GM18868 (cell line): Measurements from ENCODE around the gene SLC4A11.

ENCODE experiments used
- ATAC-seq: cut with Tn5 transposase; IDR thresholded peaks from one replicate; pipeline ENCODE4 v1.9.1; 2021; ENCODE audit warnings: mild to moderate bottlenecking, moderate library complexity; ENCODE audit not compliant: unreplicated experiment

SLC4A11 gene

DNA sequence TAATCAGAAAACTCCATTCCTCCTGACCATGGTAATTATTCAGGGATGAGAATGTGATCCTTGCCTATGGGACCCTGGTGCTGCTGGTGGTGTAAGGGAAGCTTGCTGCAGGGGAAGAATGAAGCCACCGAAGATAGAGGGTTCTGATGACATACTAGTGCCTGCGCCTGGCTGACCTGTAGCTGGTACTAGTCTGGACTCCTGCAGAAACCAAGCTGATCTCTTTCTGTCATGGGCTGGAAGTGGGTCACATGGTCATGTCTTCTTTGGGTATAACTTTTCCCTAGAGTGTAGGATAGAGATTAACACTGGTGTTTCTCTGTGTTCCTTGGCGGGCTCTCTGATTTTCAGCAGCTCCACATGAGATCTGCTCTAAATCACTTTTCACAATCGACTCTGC is 8.6 kb upstream of the SLC4A11 start:
- ATAC-seq, result no peak

DNA sequence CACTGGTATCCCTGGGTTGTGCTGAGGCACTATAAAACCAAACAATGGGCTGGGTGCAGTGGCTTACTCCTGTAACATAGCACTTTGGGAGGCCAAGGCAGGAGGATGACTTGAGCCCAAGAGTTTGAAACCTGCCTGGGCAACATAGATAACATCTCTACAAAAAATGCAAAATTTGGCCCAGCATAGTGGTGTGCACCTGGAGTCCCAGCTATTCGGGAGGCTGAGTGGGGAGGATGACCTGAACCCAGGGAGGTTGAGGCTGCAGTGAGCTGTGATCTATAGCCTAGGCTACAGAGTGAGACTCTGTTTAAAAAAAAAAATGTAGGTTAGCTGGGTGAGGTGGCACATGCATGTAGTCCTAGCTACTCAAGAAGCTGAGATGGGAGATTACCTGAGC is 7.7 kb upstream of the SLC4A11 start:
- ATAC-seq, result no peak

DNA sequence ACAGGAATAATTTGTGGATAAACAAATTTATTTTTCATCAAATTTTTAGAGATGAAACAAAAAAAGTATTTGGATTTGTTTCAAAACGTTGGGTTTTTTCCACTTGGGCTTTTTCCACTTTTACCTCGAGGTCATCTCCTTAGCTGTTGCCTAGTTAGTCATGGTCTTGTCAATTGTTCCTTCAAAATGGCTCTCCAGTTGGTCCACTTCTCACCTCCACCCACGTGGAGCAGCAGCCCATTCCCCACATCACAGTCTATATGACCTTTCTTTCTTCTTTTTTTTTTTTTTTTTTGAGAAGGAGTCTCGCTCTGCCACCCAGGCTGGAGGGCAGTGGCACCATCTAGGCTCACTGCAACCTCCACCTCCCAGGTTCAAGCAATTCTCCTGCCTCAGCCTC is 6.7 kb upstream of the SLC4A11 start:
- ATAC-seq, result no peak

DNA sequence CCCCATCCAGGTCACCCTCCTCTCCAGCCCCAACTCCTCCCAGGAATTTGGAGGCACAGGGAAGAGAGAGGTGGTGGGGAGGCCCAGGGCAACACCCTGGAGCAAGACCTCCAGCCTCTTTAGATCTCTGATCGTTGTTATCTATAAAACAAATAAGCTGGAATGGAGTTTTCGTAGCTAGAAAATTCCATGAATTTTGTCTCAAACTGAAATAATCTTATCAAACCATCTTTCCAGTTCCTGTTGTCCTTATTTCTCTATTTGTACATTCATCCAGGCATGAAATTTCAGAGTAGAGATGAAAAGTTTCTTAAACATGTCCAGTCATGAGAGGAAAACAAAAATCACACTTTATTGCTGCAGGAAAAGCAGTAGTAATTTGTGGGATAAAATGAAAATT is 6.2 kb upstream of the SLC4A11 start:
- ATAC-seq, result no peak

DNA sequence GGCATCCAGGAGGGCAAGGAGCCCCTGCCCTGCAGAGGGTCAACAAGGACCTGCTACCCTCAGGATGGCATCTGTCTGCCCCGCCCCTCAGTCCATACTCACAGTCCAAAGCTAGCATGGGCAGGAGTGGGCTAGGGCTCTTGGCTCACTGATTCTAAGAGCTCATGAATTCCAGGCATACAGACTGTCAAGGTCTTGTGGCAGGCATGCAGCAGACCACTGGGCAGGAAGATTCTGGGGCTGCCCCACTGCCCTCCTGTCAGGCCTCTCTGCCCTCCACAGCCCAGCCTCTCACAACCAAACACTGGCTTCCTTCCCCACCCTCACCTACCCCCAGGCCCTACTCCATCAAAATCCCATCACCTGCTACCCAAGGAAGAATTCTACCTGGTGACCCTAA is 5.6 kb upstream of the SLC4A11 start:
- no peak for ATAC-seq

DNA sequence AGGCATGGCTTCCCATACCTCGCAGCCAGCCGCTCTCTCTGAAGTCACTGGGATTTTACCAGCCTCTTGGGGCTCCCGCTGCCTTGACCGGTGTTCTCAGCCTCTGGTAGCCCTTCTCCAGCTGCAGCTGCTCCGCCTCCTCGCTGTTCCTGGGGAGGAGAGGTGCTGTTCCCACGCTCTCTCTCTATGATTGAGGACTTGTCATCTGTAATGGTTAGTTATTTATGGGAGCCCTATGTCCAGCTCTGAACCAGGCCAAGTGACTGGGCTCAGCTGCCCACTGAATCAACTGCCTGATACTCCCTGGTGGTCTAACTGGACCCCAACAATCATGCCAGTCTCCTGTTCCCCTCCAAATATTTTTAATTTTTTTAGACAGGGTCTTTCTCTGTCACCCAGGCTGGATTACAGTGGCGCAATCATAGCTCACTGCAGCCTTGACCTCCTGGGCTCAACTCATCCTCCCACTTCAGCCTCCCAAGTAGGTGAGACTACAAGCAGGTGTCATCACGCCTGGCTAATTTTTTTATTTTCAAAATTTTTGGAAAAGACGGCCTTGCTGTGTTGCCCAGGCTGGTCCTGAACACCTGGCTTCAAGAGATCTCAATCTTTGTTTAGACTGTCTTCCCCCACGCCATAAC is 4.8 kb upstream of the SLC4A11 start:
- no peak for ATAC-seq

DNA sequence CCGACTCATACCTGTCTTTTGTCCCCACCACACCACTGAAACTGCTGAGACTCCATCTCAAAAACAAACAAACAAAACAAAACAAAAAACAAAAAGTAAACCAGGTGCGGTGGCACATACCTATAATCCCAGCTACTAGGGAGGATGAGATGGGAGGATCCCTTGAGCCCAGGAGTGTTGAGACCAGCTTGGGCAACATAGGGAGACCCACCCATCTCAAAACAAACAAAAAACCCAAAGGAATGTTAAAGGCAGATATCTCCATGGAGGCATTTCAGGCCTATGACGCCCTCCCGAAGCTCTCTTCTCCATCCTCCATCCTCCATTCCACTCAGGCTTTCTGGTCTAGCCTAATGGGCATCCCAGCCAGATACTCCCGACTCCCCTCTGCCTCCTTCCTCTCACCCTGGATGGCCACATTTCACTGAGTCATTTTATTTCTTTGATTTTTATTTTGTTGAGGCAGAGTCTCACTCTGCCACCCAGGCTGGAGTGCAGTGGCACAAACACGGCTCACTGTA is 3.2 kb upstream of the SLC4A11 start:
- ATAC-seq, result no peak

DNA sequence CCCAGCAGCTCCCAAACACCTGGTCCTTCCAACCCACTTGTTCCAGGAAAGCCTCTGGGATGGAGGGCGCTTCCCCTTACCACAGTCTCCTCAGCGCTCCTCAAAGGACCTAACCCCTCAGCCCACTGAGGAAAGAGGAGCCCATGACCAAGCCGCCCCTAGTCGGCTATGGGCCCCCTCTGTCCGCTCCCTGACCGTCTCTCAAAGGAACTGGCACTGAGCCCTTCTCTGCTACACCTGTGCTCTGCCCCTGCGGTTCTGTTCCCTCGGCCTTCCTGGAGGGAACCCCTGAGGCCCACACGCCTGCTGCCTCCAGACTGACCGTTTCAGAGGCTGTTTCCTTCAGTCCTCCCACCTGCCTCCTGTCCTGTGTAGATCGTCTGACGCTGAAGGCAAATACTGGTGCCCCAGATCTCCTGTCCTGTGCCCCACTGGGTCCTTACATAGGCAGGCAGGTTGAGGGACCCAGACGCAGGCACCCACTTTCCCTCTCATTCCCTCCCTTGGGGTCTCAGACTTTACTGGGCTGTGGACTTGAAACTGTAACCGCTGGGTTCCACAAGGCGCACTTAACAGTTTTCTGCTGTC is 1.9 kb upstream of the SLC4A11 start:
- ATAC-seq, result no peak

DNA sequence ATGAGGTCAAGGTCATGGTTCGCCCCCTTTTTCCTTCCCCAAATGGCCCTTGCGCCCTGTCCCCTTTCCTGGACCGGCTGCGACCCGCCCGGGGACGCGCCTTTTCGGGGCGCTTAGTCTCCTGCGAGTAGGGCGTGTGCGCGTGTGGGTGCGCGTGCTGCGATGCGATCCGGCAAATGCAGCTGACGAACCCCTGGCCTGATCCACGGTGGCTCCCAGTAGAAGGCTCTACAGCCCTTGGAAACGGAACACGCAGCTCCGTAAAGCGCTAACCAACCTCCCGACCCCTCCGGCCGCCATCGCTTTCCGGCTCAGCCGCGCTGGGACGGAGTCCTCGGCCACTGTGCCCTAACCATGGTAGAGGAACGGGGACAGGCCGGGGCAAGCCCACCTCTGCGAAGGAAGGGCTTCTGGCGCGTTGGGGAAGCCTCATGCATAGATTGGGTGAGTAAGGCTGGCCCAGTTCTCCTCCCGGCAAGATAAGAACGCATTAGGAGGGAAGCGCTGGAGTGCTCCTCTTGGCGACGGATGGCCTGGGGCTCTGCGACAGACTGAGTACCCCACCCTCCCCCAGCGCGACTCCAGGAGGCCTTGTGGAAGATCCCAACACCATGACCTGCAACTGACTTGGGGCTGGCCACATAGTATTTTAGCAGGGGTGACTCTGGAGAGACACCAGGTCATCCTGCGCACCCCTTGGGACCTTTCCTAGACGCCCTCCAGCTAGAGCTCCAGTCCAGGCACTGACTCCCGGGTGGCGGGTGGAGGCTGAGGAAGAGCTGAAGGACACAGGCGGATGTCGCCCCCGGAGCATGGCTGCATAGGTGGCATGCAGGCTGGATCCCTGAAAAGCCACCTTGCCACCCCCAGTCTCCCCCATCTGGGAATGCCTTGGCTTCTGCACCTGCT is 1.1 kb upstream of the SLC4A11 start:
- no peak for ATAC-seq

DNA sequence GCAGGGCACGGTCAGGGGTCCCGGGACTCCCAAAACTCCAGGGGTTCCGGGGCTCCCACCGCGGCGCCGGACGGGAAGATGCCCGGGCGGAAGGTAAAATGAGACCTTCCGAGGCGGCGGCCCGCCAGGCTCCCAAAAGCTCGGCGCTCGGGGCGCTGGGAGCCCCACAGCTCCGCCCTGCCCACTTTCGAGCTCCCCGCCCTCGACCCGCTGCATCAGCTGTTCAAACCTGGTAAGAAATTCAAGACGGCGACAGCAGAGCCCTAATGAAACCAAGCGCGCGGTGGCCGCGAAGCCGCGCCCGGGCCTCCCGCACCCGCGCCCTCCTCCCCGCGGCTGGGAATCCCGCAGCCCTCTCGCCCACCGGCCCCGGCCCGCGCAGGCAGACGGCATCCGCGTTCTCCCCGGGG is 369 bp downstream of the SLC4A11 start:
- no peak for ATAC-seq

DNA sequence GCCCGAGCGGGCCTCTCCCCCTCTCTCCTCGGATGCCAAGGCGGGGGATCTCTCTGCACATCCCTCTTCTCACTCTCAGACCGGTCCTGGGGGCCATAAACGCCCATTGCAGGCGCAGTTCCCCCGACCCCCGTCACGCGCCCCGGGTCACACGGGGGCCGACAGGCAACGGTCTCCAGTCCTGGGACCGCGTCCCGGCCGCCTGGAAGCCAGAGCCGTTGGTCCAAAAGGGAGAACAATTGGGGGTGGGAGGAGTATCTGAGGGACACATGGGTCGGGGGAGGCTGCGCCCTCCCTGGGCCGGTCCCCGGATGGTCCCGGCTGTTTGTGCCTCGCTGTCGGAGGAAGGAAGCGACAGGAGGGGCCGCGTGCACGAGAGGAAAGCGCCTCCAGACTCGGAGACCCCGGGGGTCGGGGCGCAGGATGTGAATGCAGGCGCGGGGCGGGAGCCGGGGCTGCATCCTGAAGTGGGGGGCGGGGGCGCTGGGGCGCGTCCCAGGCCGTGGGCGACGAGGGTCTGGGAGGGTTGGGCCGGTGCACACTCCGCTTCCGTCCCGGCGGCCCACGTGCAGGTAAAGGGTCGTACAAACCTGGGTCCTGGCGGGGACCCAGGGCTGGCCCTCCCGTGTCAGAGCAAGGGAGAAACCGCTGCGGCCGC is 903 bp downstream of the SLC4A11 start:
- no peak for ATAC-seq

DNA sequence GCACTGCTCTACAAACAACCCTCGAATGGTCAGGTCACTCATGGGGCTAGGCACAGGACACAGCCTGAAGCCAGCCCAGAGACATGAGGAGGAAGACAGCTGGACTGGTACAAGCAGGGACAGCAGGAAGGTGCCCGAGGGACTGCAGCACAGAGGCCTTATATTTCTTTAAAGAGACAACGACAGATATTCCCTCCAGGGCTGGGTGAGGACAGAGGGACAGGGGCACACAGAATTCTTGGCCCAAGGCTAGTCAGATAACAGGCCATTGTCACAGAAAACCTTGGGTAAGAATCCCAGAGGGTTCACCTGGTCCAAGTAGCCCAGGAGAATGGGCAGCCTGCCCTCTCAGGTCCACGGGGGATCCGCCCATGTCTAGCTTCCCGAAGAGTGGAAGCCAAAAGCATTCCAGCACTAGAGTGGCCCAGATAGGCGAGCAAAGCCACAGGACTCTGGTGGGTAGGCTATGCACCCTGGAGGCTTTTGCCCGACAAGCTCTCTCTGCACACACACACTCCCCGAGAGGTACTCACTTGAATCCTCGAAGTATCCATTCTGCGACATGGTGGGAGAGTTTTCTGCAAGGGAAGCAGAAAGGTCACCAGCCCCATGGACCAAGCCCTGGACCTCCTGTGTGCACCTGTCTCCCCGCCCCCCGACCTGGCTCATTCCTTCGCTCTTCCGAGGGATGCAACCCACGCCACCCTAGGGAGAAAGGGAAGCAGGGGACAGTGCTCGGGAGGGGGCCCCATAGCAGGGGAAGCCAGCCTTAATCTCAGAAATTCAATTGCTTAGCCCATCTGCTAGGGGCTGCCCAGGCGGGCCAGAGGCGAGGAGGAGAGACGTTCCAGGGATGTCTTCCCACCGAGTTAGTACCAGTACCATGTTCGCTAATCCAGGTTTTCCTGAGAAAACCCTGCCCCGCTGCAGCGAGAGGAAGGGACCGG is 1.7 kb downstream of the SLC4A11 start:
- ATAC-seq, result no peak

DNA sequence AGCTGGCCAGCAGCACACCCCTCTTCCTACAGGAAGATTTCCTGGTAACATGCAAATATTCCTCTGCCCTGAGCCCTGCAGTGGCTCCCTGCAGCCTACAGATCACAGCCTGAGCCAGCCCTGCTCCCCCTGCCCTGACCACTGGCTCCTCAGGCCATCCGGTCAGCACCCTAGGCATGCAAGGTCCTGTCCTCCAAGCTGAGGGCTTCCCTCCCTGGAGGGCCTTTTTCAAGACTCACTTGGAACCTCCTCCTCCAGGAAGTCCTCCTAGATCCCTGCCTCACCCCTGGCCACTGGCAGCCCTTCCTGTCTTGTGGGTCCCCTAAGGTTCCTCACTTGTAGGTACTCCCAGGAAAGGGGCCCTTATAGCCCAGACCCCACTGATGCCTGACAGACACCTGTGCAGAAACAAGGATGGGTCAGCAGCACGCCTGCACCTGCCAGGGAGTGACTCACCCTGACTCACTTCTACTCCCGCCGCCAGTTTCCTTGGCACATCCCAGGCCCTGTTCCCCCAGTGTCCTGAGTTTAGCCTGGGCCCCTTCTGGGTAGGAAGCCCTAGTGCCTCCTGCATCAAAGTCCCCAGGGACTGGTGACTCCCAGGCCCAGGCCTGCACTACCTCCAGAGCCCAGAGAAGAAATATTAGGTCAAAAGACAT is 3.2 kb downstream of the SLC4A11 start:
- no peak for ATAC-seq

DNA sequence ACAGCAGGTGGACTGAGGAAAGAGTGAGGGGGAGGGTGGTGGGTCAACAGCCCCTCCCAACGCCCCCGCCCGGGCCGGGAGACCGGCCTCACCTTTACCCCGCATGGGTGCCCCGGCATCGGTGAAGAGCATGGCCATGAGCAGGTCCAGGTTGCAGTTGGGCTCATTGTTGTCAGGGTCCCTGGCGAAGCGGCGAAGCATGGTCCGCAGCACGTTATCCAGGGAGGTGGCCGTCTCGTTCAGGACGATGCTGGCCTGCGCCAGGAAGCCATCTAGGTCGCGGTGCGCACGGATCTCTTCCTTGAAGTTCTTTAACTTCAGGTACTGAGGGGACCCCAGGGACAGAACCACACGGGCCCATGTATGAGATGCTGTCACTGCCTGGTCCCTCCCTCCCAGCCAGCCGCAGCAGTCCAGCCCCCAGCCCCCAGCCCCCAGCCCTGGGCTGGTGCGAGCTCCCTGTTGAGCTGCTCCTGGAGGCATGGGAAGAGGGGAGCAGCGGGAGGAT is 4.9 kb downstream of the SLC4A11 start:
- ATAC-seq, result no peak

DNA sequence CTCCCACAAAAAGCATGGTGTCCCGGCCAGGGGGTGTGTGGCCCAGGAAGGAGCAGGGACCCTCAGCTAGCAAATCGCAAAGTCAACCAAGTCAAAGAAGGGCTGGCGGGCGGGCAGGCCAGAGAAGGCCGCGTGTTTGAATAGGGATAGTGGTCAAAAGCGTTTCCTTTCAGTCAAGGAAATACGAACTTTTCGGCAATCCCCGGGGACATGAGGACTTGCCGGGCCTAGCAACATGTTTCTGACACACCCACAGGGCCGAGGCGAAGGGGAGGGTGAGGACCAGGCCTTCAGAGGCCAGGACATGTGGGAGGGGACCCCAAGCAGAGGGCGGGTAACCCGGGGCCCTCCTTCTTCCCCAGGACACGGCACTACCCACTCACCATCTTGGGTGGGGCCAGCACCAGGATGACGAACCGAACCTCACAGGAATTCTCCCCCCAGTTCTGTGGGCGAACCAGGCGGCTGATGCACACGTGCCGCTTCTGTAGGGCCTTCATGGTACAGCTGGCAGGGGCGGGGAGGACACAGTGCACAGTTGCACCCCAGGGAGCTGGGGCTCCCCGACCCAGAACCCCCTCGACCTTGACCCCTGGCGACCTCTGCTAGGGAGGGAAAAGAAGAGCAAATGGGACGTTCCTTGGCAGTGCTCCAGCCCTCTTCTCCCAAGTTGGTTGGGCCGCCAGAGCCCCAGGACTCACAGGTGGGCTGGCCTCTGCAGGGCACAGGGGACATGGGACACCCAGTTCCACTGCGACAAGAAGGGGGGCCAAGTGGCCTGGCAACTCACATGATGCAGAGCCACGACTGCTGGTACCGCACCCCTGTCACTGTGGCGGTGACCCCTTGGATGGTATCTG is 5.6 kb downstream of the SLC4A11 start:
- no peak for ATAC-seq

DNA sequence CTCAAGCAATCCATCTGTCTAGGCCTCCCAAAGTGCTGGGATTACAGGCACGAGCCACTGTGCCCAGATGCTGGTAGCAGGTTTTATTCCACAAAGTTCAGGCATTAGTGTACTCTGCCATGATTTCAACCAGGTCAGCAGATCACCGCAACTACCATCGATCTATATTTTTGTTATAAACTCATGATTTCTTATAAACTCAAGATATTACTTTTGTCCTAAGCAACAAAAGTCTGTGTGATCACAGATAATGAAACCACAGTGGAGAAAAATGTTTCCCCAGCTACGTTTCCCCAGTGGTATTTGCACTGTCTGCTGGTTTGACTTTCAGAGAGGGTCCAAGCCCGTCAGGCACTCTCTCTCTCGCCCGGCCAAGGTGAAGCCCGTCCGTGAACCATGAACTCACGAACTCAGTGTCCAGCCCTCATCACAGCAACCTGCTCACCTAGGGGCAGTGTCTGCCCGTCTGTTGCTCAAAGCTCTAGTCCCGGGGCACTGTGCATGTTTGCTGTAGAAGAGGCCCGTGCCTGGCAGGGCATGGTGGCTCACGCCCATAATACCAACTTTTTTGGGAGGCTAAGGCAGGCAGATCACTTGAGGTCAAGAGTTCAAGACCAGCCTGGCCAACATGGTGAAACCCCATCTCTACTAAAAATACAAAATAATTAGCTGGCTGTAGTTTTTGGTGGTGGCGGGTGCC is 7.0 kb downstream of the SLC4A11 start:
- no peak for ATAC-seq

DNA sequence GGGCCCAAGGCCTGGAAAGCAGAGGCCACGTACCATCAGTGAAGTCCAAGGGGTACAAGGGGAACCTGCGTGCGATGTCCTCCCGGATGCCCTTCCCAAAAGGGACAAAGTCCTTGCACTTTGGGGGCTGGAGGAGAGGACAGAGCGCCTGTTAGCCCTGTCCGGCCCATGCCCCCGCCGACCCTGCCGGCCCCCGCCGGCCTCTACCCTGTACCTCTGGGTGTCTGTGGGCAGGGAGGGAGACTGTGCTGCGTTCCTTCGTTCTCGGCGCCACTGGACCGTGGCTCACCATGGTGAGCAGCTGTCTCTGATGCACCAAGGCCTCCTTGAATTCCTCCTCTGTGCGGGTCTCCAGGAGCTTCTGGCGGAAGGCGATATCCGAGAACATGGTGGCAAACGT is 7.9 kb downstream of the SLC4A11 start:
- no peak for ATAC-seq

DNA sequence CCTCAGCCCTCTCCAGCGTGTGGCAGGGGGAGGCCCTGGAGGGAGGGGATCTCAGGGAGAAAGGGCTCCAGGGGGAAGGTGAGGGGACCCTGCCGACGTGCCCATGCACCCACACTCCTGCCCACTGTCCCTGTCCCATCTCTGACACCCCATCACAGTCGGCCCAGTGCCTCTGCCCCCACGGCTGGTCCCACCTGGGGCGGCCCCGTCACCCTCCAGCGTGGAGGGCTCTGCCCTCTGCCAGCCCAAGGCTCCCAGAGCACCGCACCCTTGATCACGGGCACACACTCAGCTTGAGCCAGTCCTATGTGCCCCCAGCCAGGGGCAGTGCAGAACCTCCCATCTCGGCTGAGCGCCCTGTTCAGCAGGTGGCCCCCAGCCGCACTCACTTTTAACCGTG is 9.2 kb downstream of the SLC4A11 start:
- ATAC-seq, result no peak
